Stimulated activated CD4-positive, alpha-beta T cell treated with anti-CD3 and anti-CD28 coated beads, Interleukin-1b, Interleukin-23, amount 100 ng/mL, for 4 hours (primary cell): ENCODE data around the gene RABGEF1.
A peak's percentile ranks its signal among the peaks of the same experiment; 100 is the strongest.

ENCODE experiments used
- DNase-seq, 2 donors: peaks; one replicate each; pipeline ENCODE4 v3.0.0-alpha.2; 2020; ENCODE audit warnings: low read depth in 2 of 2

The RABGEF1 gene

GRCh38 chr7:66847879-66848790 lies 107.6 kb downstream of the RABGEF1 start:
- no peak for DNase-seq

DNA sequence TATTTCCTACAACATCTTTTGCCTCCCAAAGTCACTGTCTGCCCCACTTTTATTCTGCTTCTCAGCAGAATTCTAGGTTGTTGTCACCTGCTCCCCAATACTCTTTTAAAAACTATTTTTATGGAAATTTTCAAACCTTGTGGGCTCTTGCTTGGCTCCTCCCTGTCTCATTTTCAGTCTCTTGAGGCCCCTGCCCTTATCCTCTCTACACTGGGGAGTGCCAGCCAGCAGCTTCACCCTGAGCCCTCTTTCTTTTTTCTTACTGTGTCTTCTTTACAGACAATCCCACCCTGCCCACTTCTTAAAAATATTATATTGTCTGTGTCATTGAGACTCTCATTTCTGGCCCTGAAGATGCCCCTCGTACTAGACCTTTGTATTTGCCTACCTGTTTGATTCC lies 118.8 kb downstream of the RABGEF1 start:
- DNase-seq = no peak

- DNase-seq = peak in 1 of 2 donors; percentile 5
Observed at GRCh38 chr7:66859794-66860645, 119.5 kb downstream of the RABGEF1 start.

- no peak for DNase-seq
Observed at GRCh38 chr7:66860767-66861166, 120.2 kb downstream of the RABGEF1 start.
